GM18502 (cell line): ENCODE results near the gene CDH4.

Experiments used
- ATAC-seq: cut with Tn5 transposase; IDR thresholded peaks from one replicate; pipeline ENCODE4 v1.9.1; 2021; ENCODE audit warnings: mild to moderate bottlenecking; ENCODE audit not compliant: unreplicated experiment, poor library complexity

CDH4 gene

GRCh38 chr20:61429458-61430227 lies 177.6 kb downstream of the CDH4 start:
- ATAC-seq, result no peak

DNA sequence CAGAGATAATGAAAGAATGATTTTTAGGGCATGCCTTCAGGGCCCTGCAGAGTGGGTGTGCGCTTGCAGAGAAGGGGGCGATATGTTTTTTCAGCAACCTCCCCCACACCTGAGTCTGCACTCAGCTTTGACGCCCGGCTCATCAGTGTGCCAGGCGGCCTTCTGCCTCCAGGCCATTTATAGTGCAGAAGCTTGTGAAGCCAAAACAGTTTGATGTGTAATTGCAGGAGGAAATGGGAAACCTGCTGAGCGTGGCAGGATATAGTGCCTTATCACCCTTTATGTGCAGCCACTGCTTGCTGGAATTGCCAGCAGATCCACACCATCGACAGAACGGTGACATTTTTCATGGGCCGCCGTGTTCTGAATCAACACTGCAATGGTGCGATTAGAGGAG lies 178.2 kb downstream of the CDH4 start:
- ATAC-seq, result no peak

DNA sequence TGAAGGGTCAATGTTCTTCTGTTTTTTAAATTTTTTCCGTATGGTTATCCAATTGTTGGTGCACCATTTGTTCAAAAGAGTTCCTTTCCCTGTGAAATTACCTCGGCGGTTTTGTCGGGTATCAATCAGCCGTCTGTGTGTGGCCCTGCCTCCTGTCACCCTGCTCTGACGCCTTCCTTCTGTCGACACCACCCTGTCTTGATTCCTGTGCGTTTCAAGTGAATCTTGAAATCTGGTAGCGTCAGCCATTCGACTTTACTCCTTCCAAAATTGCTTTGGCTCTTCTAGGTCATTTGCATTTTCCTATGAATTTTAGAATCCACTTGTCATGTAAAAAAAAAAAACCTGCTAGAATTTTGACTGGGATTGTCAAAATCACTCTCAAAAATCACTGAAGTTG lies 181.1 kb downstream of the CDH4 start:
- no peak for ATAC-seq

DNA sequence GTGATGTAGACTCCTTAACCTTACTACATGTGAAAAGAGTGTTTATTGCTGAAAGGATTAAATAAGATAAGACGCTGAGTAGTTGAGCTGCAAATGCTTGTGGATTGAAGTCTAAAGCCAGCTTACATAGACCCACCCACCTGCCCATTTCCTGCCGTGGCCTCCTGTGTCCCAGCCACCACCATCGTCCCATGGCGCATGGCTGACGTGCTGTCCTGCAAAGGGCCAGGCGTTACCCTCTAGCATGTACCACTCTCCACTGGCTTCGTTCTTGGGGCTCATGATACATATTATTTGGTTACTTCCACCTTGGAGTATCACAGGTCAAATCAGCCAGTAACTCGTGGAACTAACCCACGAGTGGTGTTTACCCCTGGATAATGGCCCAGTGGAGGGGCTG lies 181.8 kb downstream of the CDH4 start:
- no peak for ATAC-seq

DNA sequence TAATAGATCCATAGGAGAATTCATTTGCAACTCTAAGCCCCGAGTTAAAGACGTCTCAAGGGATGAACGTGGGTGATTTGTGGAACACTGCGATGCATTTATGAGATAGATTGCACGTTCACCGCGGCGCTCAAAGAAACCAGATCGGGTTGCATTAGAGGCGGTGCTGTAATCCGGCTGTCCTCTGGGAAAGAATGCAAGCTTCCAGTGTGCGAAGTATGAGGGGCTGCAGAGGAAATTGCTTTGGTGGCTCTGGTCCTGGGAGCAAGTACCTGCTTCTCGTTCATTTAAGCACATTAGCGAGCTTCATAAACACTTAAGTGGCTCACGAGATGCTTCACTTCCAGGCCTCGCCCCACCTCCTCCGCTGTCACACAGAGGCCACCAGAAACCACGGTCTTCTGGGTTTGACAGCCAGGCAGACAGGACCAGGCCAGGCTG lies 182.3 kb downstream of the CDH4 start:
- ATAC-seq, result no peak

GRCh38 chr20:61435184-61435822 lies 183.2 kb downstream of the CDH4 start:
- ATAC-seq, result no peak

DNA sequence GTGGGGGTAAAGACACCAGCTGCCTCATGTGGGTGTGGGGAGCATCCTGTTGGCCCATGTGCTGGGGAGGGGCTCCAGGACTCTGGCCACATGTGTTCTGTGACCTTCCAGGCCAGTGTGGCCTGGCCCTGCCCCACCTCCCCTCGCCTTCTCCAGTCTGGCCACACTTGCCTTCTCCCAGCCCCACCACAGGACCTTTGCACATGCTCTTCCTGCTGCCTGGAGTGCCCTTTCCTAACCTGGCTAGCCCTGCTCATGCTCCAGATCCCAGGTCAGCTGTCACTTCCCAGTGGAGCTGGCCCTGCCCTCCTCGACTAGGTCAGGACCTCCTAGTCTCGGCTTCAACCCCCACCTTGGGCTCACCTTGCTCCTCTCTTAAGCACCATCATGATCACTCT lies 183.8 kb downstream of the CDH4 start:
- no peak for ATAC-seq

- no peak for ATAC-seq
Measured at GRCh38 chr20:61436283-61436666, 184.2 kb downstream of the CDH4 start.

- ATAC-seq, result no peak
Measured at GRCh38 chr20:61436667-61437279, 184.7 kb downstream of the CDH4 start.

DNA sequence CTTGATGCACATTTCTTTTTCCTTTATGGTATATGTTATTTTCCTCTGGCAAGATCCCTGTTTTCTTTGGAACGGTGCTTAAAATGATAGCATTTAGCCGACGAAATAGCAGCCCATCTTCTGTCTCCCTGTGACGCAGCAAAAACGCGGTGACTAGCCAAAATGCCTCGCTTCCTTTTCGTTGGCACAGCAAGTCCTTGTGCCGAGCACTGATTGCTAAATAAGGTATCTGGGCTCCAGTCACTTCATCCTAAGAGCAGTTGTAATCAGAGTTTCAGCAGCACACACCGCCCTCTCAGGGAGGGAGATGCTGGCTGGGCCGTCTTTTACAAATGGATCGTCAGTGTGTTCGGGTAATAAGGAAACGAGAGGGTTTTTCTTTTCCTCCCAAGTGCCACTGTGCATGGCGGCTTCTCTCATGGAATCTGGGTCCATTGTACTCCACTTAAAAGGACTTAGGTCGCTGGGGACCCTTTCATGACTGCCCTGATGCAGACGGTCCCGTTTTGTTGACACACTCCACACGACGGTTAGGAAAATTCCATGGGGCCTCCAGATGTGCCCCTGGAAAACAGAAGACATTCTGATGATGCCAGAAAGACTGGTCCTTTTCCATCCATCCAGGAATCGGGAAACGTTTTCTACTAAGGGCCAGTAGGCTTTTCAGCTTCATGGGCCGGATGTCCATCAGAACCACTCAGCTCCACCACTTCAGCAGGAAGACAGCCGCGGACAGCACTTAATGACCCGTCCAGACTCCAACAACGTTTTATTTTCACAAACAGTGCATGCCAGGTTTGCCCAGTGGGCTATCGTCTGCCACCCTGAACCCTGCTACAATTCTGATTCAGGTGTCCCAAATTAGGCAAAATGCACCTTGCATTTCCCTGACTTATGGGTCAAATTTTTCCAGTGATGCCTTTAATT lies 185.5 kb downstream of the CDH4 start:
- no peak for ATAC-seq

DNA sequence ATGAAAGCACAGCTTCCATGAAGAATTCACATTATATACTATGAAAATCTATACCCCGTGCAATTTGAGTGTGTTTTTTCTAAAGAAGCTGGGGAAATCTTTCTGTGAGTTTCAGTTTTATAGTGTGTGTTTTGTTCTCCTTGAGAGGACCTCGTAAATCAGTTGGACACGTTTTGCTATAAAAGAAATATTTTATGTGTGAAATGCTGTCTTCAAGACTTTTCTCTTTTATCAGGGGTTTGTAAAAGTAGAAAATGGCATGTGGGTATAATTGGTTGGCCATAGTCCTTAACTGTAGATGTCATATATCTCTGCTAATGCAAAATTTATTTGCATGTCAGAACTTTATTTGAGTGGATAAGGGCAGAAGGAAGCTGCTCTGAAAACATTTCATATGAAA lies 186.2 kb downstream of the CDH4 start:
- ATAC-seq, result no peak

DNA sequence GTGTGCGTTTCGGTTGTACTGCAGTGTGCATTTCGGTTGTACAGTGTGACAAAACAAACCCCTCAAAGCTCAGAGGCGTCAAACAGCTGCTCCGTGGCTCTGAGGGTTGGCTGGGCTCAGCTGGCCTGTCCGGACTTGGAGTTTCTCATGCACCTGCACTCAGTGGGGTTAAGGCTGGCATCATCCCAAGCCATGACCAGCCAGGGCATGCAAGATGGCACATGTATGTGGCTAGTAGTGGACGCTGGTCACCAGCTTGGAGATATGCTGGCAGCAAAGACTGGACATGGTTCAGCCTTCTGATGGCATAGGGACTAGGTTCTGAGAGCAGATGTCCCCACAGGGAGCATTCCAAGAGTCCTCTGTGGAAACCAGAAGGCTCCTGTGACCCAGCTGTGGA lies 187.2 kb downstream of the CDH4 start:
- no peak for ATAC-seq

- no peak for ATAC-seq
Measured at GRCh38 chr20:61440548-61441055, 188.5 kb downstream of the CDH4 start.

GRCh38 chr20:61441537-61441936 lies 189.5 kb downstream of the CDH4 start:
- ATAC-seq, result no peak

DNA sequence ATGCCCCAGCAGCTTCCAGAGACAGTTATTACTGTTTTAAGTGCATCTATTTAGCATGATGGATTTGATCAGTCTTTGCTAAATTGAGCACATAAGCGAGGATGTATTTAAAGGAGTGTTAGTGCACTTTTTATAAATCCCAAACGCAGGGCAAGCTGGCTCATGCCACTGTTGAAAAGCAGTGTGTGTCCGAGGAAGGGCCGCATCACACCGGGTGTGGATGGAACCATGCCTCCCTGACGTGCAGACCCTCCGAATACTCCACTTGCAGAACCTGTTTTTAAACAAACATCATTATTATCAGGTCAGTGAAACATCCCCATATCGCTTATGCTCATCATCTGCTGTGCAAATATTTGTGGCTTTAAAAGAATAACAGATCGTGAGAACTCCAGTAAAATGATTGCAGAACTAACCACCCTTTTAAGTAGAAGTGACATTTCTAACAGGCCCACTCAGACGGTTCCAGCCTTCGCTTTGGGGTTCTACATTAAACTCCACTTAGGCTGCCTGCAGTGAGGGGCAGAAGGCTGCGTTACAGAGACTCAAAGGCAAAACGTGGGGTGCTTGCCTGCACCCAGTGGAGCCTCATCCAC lies 190.1 kb downstream of the CDH4 start:
- ATAC-seq, result no peak

GRCh38 chr20:61442718-61443117 lies 190.7 kb downstream of the CDH4 start:
- no peak for ATAC-seq

DNA sequence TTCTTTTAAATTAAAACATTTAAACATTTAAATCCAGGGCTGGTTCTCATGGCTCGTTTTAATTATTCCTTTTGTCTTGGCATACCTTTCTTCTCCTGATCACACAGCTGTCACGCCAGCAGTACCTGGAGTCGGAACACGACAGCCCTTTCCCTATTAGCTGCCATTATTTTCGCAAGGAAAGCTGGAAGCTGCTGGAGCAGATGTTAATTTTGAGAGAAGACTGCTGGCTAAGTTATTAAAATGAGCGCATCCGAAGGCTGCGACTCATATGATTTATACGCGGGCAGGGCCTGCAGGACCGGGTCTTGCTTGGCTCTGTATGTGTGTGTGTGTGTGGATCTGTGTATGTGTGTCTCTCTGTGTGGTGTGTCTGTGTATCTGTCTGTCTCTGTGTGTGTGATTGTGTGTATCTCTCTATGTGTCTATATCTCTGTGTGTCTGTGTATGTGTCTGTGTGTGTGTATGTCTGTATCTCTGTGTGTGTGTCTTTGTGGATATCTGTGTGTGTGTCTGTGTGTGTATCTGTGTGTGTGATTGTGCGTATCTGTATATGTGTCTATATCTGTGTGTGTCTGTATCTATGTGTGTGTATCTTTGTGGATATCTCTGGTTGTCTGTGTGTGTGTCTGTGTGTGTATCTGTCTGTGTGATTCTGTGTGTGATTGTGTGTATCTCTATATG lies 191.5 kb downstream of the CDH4 start:
- ATAC-seq, result no peak

DNA sequence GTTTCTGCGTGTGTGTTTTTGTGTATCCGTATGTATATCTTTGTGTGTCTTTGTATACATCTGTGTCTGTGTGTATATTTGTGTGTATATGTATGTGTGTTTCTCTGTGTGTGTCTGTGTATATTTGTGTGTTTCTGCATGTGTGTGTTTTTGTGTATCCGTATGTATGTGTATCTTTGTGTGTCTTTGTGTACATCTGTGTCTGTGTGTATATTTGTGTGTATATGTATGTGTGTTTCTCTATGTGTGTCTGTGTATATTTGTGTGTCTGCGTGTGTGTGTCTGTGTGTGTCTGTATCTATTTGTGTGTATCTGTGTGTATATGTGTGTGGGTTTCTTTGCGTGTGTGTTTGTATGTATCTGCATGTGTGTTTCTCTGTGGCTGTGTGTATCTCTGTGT lies 192.6 kb downstream of the CDH4 start:
- no peak for ATAC-seq

- no peak for ATAC-seq
Measured at GRCh38 chr20:61445138-61445537, 193.1 kb downstream of the CDH4 start.
